ENCODE measurements around the gene AKT2. TPM values are rescaled to one million over a fixed set of nuclear protein-coding genes. Genes with fewer than 3 reads are reported as not detected.

Gene AKT2
- polyA plus RNA-seq, 3 donors, result 11.4 to 122 (median 16.3) TPM

DNA sequence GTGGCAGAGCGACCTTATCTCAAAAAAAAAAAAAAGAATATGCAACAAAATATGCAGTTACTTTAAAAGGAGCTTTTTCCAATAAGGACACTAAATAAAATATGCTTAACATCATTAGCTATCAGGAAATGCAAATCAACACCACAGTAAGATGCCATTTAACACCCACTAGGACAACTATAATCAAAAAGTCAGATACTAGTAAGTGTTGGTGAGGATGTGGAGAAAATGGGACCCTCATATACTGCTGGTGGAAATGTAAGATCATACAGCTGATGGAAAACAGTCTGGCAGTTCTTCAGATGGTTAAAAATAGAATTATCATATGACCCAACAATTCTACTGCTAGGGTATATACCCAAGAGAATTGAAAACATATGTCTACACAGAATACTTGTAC lies 24.5 kb upstream of the AKT2 start:
- no peak overlapping the region for H3K4me2 ChIP-seq (replicated peaks; ENCODE audit: extremely low read depth, low read length, poor library complexity, severe bottlenecking)
- no peak overlapping the region for H3K4me3 ChIP-seq (replicated peaks in 1 of 3; ENCODE audit: low read depth in 2 of 3, low read length in 3 of 3)
- no peaks in the 10 kb centered on the region for H3K27me3 ChIP-seq (ENCODE audit: control insufficient read depth in 2 of 2, insufficient read depth in 2 of 2, low read length in 2 of 2)
- 80% methylated on average over 1 of the region's 1 CpG for WGBS (ENCODE audit: insufficient coverage)
- H3K36me3 Mint-ChIP-seq, result no peaks in the 10 kb centered on the region
- H3K4me1 Mint-ChIP-seq, result peaks cover 11% of the 10 kb centered on the region
- H3K27ac Mint-ChIP-seq, result no peak overlapping the region
- H3K27ac ChIP-seq (ENCODE audit: low read depth in 1 of 2, low read length in 2 of 2), result no peak overlapping the region
- H3K4me3 Mint-ChIP-seq, result no peak overlapping the region
- H3K9me3 ChIP-seq (replicated peaks in 1 of 2; ENCODE audit: control insufficient read depth in 1 of 2, insufficient read depth in 1 of 2, low read length in 2 of 2), result no peaks in the 10 kb centered on the region
- H3K36me3 ChIP-seq (replicated peaks in 1 of 2; ENCODE audit: control insufficient read depth in 1 of 2, insufficient read depth in 2 of 2, low read length in 2 of 2), result no peaks in the 10 kb centered on the region
- no peaks in the 10 kb centered on the region for H3K79me2 ChIP-seq (ENCODE audit: insufficient read depth, low read length)
- TF ChIP-seq, protein P1, sequence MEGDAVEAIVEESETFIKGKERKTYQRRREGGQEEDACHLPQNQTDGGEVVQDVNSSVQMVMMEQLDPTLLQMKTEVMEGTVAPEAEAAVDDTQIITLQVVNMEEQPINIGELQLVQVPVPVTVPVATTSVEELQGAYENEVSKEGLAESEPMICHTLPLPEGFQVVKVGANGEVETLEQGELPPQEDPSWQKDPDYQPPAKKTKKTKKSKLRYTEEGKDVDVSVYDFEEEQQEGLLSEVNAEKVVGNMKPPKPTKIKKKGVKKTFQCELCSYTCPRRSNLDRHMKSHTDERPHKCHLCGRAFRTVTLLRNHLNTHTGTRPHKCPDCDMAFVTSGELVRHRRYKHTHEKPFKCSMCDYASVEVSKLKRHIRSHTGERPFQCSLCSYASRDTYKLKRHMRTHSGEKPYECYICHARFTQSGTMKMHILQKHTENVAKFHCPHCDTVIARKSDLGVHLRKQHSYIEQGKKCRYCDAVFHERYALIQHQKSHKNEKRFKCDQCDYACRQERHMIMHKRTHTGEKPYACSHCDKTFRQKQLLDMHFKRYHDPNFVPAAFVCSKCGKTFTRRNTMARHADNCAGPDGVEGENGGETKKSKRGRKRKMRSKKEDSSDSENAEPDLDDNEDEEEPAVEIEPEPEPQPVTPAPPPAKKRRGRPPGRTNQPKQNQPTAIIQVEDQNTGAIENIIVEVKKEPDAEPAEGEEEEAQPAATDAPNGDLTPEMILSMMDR (IDR thresholded peaks at IDR 0.05), result no peak
- intact Hi-C loops (cut with micrococcal nuclease), result loop anchor here (5.0 to 10.0 kb wide), 5 partner anchors 85 to 323 kb away; partner anchors contain the start of genes HIPK4 (in 1 of the 2), LTBP4 (in 1 of the 2) and SERTAD1 (in 1 of the 2)
- DNase-seq, result no peak
- peaks cover 2 to 8% (median 4%) of the 10 kb centered on the region in 3 donors for H3K27me3 Mint-ChIP-seq (ENCODE audit: low read depth in 3 of 3)
- H2AFZ ChIP-seq (ENCODE audit: insufficient read depth, low read depth, low read length, poor library complexity, severe bottlenecking), result no peak overlapping the region
- H3K9me3 Mint-ChIP-seq, result peaks cover 0 to 3% (median 0%) of the 10 kb centered on the region in 7 donors
- peaks cover 13 to 16% of the 10 kb centered on the region in 2 donors for H3K4me1 ChIP-seq (ENCODE audit: control insufficient read depth in 1 of 2, insufficient read depth in 2 of 2, low read length in 2 of 2)
- H4K20me1 ChIP-seq (ENCODE audit: insufficient read depth, low read length), result no peaks in the 10 kb centered on the region
- no peak overlapping the region for H3K9ac ChIP-seq (ENCODE audit: insufficient read depth, low read length, poor library complexity, severe bottlenecking)

DNA sequence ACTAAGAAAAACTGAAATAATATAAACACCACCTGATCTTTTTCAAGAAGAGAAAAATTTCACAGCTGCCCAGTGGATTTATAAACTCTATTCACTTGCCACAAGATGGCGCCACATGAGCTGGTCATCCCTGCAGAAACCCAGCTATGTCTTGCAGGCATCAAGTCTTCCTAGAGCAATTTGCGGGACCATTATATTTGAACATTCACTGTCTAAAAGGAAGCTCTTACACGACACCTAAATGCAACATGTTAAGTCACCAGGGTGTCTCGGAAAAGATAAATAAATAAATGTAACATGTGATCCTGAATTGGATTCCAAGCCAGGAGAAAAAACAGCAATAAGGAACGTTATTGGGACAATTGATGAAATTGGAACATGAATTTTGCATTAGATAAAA lies 20.3 kb upstream of the AKT2 start:
- intact Hi-C loops (cut with micrococcal nuclease), result loop anchor here (2.0 to 10.0 kb wide), 6 partner anchors 89 to 329 kb away; partner anchors contain the start of genes HIPK4 (in 1 of the 2), LTBP4 (in 1 of the 2) and SERTAD1 (in 1 of the 2)
- DNase-seq, result peak; percentile 76 to 82 (median 79)

More for the DNA sequence above, 20.3 kb upstream of the AKT2 start:
- 29% methylated on average over 2 of the region's 5 CpGs for WGBS (ENCODE audit: insufficient coverage)
- no peak overlapping the region for H3K9ac ChIP-seq (ENCODE audit: insufficient read depth, low read length, poor library complexity, severe bottlenecking)
- Mint-ChIP-seq H3K9me3 (no peaks in the 10 kb centered on the region), H3K36me3 (no peaks in the 10 kb centered on the region), H3K27me3 (ENCODE audit: low read depth in 3 of 3) (peaks cover 2 to 5% (median 4%) of the 10 kb centered on the region in 3 donors), H3K4me3 (no peak overlapping the region), H3K27ac (no peak overlapping the region), H3K4me1 (peaks cover 5% of the 10 kb centered on the region)
- no peaks in the 10 kb centered on the region for H3K27me3 ChIP-seq (ENCODE audit: control insufficient read depth in 2 of 2, insufficient read depth in 2 of 2, low read length in 2 of 2)
- no peaks in the 10 kb centered on the region for H4K20me1 ChIP-seq (ENCODE audit: insufficient read depth, low read length)
- H3K4me1 ChIP-seq (ENCODE audit: control insufficient read depth in 1 of 2, insufficient read depth in 2 of 2, low read length in 2 of 2), result peaks cover 9 to 10% of the 10 kb centered on the region in 2 donors
- H3K4me2 ChIP-seq (replicated peaks; ENCODE audit: extremely low read depth, low read length, poor library complexity, severe bottlenecking), result no peak overlapping the region
- no peaks in the 10 kb centered on the region for H3K79me2 ChIP-seq (ENCODE audit: insufficient read depth, low read length)
- no peaks in the 10 kb centered on the region for H3K36me3 ChIP-seq (replicated peaks in 1 of 2; ENCODE audit: control insufficient read depth in 1 of 2, insufficient read depth in 2 of 2, low read length in 2 of 2)
- TF ChIP-seq, protein P1 (IDR thresholded peaks at IDR 0.05), result peak; percentile 84
- H3K4me3 ChIP-seq (replicated peaks in 1 of 3; ENCODE audit: low read depth in 2 of 3, low read length in 3 of 3), result no peak overlapping the region
- H3K27ac ChIP-seq (ENCODE audit: low read depth in 1 of 2, low read length in 2 of 2), result no peak overlapping the region
- no peak overlapping the region for H2AFZ ChIP-seq (ENCODE audit: insufficient read depth, low read depth, low read length, poor library complexity, severe bottlenecking)
- no peaks in the 10 kb centered on the region for H3K9me3 ChIP-seq (replicated peaks in 1 of 2; ENCODE audit: control insufficient read depth in 1 of 2, insufficient read depth in 1 of 2, low read length in 2 of 2)
